Inferior parietal cortex (tissue), 1 donor: ENCODE results near the gene MAP3K10.

ENCODE experiments used
- DNase-seq: peaks from one replicate; pipeline ENCODE4 v3.0.0-alpha.2; 2016; ENCODE audit errors: extremely low spot score

Gene MAP3K10

GRCh38 chr19:40249781-40250180 is 58.6 kb downstream of the MAP3K10 start:
- no peak for DNase-seq

DNA sequence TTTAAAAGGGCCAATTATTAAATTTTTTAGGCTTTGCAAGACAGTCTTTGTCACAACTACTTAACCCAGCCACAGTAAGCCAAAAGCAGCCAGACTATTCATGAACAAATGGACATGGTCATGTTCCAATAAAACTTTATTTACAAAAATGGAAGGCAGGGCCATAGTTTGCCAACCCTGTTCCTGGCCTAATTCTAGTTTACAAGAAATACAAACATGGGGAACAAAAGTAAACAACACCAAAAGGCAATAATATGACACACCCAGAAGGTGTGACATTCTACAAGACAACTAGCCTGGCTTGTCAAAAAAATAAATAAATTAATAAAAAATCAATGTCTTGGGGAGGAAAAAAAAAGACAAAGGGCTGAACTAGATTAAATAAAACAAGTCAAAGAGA is 60.0 kb downstream of the MAP3K10 start:
- no peak for DNase-seq

GRCh38 chr19:40251991-40252390 is 60.8 kb downstream of the MAP3K10 start:
- DNase-seq = no peak

DNA sequence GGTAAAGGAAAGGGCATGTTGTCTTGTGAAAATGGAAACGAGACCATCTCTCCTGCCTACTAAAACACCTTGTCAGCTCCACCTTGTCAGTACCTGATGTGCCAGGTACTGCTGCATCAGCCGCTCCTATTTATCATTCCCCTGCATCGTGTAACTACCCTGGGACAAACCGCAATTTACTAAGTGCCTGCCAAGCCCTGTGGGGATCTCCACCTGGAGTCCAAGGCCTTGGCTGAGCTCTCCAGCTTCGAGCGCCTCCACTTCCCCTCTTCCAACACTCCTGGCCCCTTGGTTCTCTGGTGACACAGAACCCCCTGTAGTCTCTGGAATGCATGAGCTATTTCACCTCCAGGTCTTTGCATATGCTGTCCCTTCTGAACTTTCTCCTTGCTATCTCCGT is 61.2 kb downstream of the MAP3K10 start:
- DNase-seq = no peak

- no peak for DNase-seq
Observed at GRCh38 chr19:40253611-40254092, 62.4 kb downstream of the MAP3K10 start.

GRCh38 chr19:40254714-40255418 is 63.6 kb downstream of the MAP3K10 start:
- DNase-seq = no peak

DNA sequence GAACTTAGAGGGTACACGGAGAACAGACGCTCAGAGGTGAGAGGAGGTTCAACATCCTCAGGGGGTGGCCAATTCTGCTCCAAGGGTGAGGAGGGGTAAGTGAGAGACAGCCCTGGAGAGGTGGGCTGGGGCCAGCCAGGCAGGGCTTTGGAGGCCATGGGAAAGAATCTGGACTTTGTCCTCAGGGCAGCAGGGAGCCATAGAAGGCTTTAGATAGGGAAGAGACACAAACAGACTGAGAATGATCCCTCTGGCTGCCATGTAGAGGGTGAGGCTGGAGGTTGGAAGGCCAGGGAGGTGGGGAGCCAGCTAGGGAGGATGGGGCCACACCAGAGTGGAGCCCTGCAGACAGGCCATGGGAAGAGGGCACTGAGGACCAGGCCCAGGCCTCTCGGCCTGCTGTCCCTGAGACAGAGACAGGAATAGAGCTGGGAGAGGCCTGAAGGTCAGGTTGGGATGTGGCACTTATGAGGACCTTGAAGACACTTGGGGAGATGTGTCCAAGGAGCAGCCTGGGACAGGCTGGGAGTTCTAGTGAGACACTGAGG is 64.5 kb downstream of the MAP3K10 start:
- DNase-seq = no peak

DNA sequence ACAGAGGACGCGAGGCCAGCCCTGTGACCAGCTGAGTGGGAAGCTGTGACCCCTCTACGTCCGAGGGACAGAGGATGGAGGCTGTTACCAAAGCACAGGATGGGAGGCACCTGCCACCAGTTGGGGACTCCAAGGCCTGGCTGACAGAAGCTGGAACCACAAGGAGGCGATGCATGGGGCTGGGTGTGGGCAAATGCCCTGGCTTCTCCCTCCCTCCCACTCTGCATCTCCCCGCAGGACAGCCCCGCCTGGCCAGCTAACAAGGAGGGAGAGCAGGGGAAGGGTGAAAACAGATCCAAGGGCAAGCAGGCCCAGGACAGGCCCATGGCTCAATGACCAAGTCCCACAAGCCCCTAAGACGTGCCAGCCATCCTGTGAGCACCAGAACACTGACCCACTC is 65.3 kb downstream of the MAP3K10 start:
- DNase-seq = no peak

DNA sequence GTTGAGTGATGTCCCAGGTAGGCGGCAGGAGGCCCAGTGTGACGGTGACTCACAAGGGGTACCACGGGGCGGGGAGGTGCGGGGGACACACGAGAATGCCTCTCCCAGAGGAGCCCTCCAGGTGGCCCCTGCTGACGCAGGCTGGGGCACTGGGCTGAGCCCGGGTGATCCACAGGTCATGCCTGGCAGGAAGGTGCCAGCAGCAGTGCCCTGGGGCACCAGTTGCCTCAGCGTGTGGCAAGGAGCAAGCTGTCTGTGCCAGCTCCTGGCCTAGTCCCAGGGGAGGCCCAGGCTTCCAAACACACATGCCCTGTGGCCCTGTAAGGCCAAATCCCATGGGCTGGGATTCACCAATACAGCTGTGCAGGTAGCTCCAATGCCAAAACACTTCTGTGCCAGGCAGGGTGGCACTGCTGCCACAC is 65.9 kb downstream of the MAP3K10 start:
- DNase-seq = no peak

DNA sequence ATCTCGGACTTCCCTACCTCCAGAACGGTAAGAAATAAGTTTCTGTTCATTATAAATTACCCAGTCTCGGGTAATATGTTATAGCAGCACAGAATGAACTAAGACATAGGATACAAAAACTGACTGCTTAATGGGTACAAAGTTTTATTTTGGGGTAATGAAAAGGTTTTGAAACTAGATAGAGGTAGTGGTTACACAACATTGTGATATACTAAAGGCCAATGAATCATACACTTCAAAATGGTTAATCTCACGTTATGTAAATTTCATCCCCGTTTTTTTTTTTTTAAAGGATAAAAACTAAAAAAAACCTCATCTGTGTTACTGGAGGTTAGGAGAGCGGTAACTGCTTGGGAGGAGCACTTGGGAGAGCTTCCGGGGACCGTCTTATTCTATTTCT is 70.4 kb downstream of the MAP3K10 start:
- DNase-seq = no peak

- no peak for DNase-seq
Observed at GRCh38 chr19:40262422-40262821, 71.2 kb downstream of the MAP3K10 start.

GRCh38 chr19:40263440-40264313 is 72.5 kb downstream of the MAP3K10 start:
- DNase-seq = no peak

GRCh38 chr19:40264314-40265054 is 73.3 kb downstream of the MAP3K10 start:
- no peak for DNase-seq
